Activated B cell treated with CpG ODN at 0.5 μM for 24 hours (primary cell): ENCODE results near the gene GTF3C6. TPM values are rescaled to one million over a fixed set of nuclear protein-coding genes. Genes with fewer than 3 reads are reported as not detected.

ENCODE experiments used
- total RNA-seq: library from RNA; stranded (reverse); gene quantifications from 2 replicates; pipeline ENCODE4 v1.2.3, GENCODE V29; 2022

GTF3C6 gene
- total RNA-seq, 1 donor from 2014 or later, result 76.7 TPM

Other genes starting within 250 kb of the GTF3C6 start
- 27.2 and 31.1 TPM in 2 replicates for gene CDK19, start 143.2 kb upstream of the GTF3C6 start, total RNA-seq
- 61.7 and 65.5 TPM in 2 replicates for gene AMD1, start 83.9 kb upstream of the GTF3C6 start, total RNA-seq
- 27.6 and 29.6 TPM in 2 replicates for gene RPF2, start 23.3 kb downstream of the GTF3C6 start, total RNA-seq
- gene SLC16A10, start 128.8 kb downstream of the GTF3C6 start, total RNA-seq, result 0.02 and 0.13 TPM in 2 replicates